H1 (cell line): ENCODE results near the gene MIA3. TPM values are rescaled to one million over a fixed set of nuclear protein-coding genes. Genes with fewer than 3 reads are reported as not detected.

ENCODE experiments used
- ASH2L ChIP-seq: fragments of 200-600, 300-600 bp; sonication (generic); IDR thresholded peaks from one replicate; pipeline ENCODE4 v1.7.1; 2017; ENCODE audit warnings: low read length
- CHD7 ChIP-seq: fragments of 300-600 bp; sonication (generic); IDR thresholded peaks from 2 replicates; pipeline ENCODE4 v1.7.1; 2012; ENCODE audit warnings: low read length, moderate library complexity, mild to moderate bottlenecking, inconsistent platforms; ENCODE audit not compliant: insufficient replicate concordance
- CREB1 ChIP-seq: IDR thresholded peaks from 2 replicates; pipeline ENCODE4 v1.6.1; 2012; ENCODE audit warnings: inconsistent platforms
- KDM4A ChIP-seq: IDR thresholded peaks from one replicate; pipeline ENCODE4 v1.7.1; 2012; ENCODE audit warnings: low read depth, mild to moderate bottlenecking, moderate library complexity, low read length, inconsistent platforms; ENCODE audit not compliant: severe bottlenecking
- POLR2A ChIP-seq, 2 experiments: IDR thresholded peaks; 1 replicate in 1 of 2; 2 replicates in 1 of 2; pipeline ENCODE4 v1.6.1; 2011; ENCODE audit warnings: low read depth in 2 of 2, low read length in 2 of 2, mild to moderate bottlenecking in 2 of 2; ENCODE audit errors: control extremely low read depth in 1 of 2
- SAP30 ChIP-seq: fragments of 300-600 bp; sonication (generic); IDR thresholded peaks from 2 replicates; pipeline ENCODE4 v1.7.1; 2012; ENCODE audit warnings: low read length, moderate library complexity, mild to moderate bottlenecking, inconsistent platforms; ENCODE audit not compliant: insufficient read depth, insufficient replicate concordance
- SP1 ChIP-seq: IDR thresholded peaks from 2 replicates; pipeline ENCODE4 v1.6.1; 2011; ENCODE audit warnings: low read depth, low read length
- SP2 ChIP-seq: IDR thresholded peaks from 2 replicates; pipeline ENCODE4 v1.6.1; 2012; ENCODE audit warnings: mild to moderate bottlenecking, low read length, inconsistent platforms
- TAF1 ChIP-seq: IDR thresholded peaks from 2 replicates; pipeline ENCODE4 v1.6.1; 2011; ENCODE audit warnings: mild to moderate bottlenecking, low read depth, low read length
- TBP ChIP-seq: IDR thresholded peaks from 2 replicates; pipeline ENCODE4 v1.6.1; 2011; ENCODE audit warnings: low read depth, low read length, improper control_type of control experiment
- YY1 ChIP-seq: IDR thresholded peaks from 2 replicates; pipeline ENCODE4 v1.6.1; 2011; ENCODE audit warnings: low read depth, mild to moderate bottlenecking, low read length
- polyA plus RNA-seq, 7 experiments: library from polyadenylated mRNA; depleted of rRNA in 3 of 7; stranded (reverse) in 5 of 7; unstranded in 2 of 7; fragments of >200 nt in 5 of 7; fragments of 200-250 nt in 2 of 7; gene quantifications; 1 replicate in 5 of 7; 2 replicates in 1 of 7; 4 replicates in 1 of 7; pipeline versions ENCODE4 v1.2.1 to v1.2.3, GENCODE V29; 2011 to 2013; ENCODE audit warnings: missing spikeins in 2 of 7, mixed read lengths in 2 of 7
- total RNA-seq: library from RNA; stranded (reverse); fragmentation: NEBNext Ultra II Directional; extraction: Animal tissue kit (Norgen Biotek cat#: 25700); gene quantifications from 2 replicates; pipeline ENCODE4 v1.2.1, GENCODE V29; 2021

The MIA3 gene
- total and polyA plus RNA-seq, 2 of the 8 experiments (the other 6 are each of a cell fraction or from before 2014, with no cell fraction given), result 69.0 to 105 TPM

- TF ChIP-seq CHD7, result no peak
- TF ChIP-seq TAF1, result peak; percentile 40; the same call in 1 of the 2 replicates
- peak; percentile 79 for TF ChIP-seq KDM4A
- peak in 1 of 2 experiments; percentile 43; a peak in 2 of 3 replicates for TF ChIP-seq POLR2A (IDR thresholded peaks at IDR 0.05; ENCODE audit: control extremely low read depth in 1 of 2, low read depth in 2 of 2, low read length in 2 of 2)
- no peak for TF ChIP-seq CREB1
- TF ChIP-seq TBP, result peak; percentile 5
- no peak for TF ChIP-seq SP2
- TF ChIP-seq SP1, result peak; percentile 4; the same call in 1 of the 2 replicates
- peak; percentile 100 for TF ChIP-seq YY1
- peak; percentile 96 for TF ChIP-seq ASH2L
- peak; percentile 92 for TF ChIP-seq SAP30
Observed at GRCh38 chr1:222712253-222713090, 94.6 kb downstream of the MIA3 start, which contains the start of the genes AIDA and BROX (continued).
